Measurements from ENCODE around the gene LGR6.
"Not testable (repeated sequence)": the region's sequence is repeated elsewhere in the genome, so short reads cannot be mapped to it uniquely, and the experiment has no call there.

LGR6 gene

DNA sequence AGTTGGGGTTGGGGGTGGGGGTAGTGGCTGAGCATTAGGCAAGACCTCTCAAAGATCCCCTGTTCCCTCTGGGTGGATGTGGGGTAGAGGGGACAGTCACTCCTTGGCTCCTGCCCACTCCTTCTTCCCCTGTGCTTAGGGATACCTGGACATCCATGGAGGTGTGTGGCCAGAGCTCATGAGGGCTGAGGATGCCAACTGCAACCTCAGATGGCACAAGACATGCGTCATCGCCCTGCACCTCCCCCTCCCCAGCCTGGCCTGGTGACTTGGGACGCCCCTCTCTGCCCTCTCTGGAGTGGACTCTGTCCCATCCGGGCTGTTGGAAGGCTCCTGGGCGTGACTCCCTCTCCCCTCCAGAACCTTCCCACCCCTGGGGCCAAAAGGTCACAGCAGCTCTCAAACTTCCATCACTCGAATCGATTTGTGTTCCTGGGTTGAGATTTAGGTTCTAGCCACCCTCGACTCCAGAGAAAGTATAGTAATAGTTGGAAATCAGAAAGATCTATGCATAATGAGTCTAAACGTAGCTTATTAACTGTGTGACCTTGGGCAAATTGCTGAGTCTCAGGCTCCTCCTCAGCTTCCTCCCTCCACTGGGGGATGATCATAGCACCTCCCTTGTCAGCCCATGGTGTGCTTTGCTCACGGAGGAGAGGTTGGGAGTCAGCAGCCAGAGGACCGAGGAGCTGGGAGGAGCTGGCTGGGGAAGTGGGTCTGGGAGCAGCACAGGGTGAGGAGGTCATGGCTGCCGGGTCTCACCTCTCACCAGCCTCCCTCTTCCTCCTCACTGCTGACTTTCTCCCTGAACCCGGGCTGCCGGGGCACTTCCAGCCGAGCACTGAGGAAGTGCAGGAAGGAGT is 30.9 kb upstream of the LGR6 start:
- H3K27me3 ChIP-seq (ENCODE audit: control insufficient read depth, insufficient read depth, low read length) = no peaks in the 10 kb centered on the region
- H3K27ac ChIP-seq (ENCODE audit: low read depth, low read length) = no peak overlapping the region
- H3K36me3 ChIP-seq (ENCODE audit: control insufficient read depth, insufficient read depth, low read length) = no peaks in the 10 kb centered on the region
- H3K4me3 ChIP-seq (ENCODE audit: low read length) = no peak overlapping the region
- no peaks in the 10 kb centered on the region for H3K4me1 ChIP-seq (ENCODE audit: control insufficient read depth, insufficient read depth, low read length)
- no peak overlapping the region for H3K9ac ChIP-seq (ENCODE audit: low read length)

DNA sequence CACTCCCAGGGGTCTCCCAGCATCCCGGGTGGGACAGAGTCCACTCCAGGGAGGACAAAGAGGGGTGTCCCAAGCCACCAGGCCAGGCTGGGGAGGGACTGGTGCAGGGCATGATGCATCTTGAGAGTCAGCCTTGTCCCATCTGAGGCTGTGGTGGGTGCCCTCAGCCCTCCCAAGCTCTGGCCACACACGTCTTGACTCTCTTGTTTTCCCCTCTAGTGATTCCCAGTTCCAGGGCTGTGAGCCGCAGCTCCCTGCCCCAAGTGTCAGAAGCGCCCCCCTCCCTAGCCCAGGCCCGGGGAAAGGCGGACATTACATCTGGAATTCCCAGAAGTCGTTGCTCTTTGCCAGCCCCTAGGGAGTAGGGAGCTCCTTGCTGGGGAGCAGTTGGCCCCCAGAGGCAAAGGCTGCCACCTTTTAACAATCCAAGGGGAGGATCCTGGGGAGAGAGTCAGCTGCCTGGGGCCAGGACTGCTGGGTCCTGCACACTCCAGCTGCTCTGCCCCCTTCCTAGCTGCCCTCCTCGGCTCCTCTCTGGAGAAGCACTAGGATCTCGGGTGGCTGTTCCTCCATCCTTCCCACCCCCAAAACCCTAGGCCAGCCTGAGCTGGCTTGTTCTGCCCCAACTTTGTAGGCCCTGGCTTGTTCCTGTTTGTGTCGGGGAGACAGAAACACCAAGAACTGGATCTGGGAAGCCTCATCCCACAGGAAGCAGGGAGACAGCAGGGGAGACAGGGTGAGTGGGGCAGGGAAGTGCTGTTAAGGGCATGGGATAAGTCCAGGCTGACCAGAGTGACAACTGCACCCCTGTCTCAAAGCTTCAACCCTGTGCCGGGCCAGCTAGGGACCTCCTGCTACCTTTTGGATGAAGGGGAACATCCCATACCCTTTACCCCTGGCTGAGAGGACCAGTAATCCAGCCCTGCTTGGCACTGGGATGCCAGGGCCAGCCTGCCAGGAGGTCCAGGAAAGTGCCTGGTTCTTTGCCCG is 30.0 kb upstream of the LGR6 start:
- H3K4me3 ChIP-seq (ENCODE audit: low read length) = no peak overlapping the region
- H3K36me3 ChIP-seq (ENCODE audit: control insufficient read depth, insufficient read depth, low read length) = no peaks in the 10 kb centered on the region
- H3K27ac ChIP-seq (ENCODE audit: low read depth, low read length) = no peak overlapping the region
- H3K27me3 ChIP-seq (ENCODE audit: control insufficient read depth, insufficient read depth, low read length) = no peaks in the 10 kb centered on the region
- no peaks in the 10 kb centered on the region for H3K4me1 ChIP-seq (ENCODE audit: control insufficient read depth, insufficient read depth, low read length)
- H3K9ac ChIP-seq (ENCODE audit: low read length) = no peak overlapping the region

DNA sequence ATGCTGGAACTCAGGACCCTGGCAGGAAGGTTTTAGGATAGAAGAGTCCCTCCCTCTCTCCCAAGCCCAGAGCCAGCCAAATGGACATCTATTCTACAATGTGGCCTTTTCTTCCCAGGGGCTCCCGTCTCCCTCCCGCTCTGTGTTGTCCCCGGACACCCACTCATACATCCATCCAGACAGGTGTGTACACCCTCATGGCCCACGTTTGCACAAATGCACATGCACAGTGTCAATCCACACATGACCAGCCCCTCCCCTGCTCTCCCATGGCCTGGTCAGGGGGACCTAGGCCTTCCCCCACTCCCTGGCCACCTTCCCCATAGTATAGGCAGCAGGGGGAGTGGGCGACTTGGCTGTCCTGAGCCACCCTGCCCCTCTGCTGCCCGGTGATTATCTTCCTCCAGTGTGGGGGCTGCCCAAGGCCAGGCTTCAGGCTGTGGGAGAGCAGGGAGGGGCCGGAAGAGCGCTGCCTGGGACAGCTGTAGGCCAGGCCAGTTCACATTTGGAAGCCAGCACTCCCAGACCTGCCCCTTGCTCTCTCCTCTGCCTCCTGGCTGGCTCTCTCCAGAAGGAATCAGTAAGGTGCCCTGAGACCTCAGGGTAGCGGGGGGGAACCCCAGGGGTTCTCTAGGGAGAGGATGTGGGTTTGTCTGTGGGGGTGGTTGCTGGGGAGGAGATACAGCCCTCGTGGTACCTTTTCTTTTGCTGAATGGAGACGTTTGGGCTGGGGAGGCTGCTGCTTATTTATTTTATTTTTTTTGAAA is 29.1 kb upstream of the LGR6 start:
- Histone ChIP-seq H3K27ac (ENCODE audit: low read depth, low read length) (no peak overlapping the region), H3K4me3 (ENCODE audit: low read length) (no peak overlapping the region), H3K27me3 (ENCODE audit: control insufficient read depth, insufficient read depth, low read length) (no peaks in the 10 kb centered on the region), H3K9ac (ENCODE audit: low read length) (no peak overlapping the region), H3K36me3 (ENCODE audit: control insufficient read depth, insufficient read depth, low read length) (no peaks in the 10 kb centered on the region), H3K4me1 (ENCODE audit: control insufficient read depth, insufficient read depth, low read length) (no peaks in the 10 kb centered on the region)

DNA sequence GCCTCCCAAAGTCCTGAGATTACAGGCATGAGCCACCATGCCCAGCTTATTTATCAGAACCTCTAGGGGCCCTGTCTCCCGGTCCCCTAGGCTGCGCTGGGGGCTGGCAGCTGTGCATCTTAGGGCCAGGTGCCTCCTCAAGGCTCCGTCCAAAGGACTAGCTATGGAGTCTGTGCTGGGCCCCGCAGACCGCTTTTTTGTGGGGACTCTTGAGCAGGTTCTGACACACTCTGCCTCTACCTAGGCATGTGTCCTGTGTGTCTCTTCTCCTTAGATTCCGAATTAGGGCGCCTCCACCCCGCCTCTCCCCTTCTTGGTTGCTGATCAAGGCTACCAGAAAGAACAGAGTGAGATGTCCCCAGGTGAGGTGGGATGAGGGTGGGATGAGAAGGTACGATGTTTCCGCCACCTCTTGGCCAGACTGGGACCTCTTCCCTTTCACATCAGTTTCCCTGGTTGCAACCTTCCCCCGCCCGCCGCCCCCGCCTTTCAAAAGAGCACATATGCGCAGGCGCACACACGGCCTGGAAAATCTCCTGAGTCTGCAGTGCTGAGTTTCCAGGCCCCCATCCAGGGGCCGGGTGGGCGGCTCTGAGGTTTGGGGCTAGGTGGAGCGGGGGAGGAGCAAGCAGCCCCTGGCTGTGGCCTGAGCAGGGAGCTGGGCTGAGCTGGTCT is 28.2 kb upstream of the LGR6 start:
- Histone ChIP-seq H3K9ac (ENCODE audit: low read length) (no peak overlapping the region), H3K4me3 (ENCODE audit: low read length) (no peak overlapping the region), H3K27me3 (ENCODE audit: control insufficient read depth, insufficient read depth, low read length) (no peaks in the 10 kb centered on the region), H3K36me3 (ENCODE audit: control insufficient read depth, insufficient read depth, low read length) (no peaks in the 10 kb centered on the region), H3K4me1 (ENCODE audit: control insufficient read depth, insufficient read depth, low read length) (no peaks in the 10 kb centered on the region), H3K27ac (ENCODE audit: low read depth, low read length) (no peak overlapping the region)

DNA sequence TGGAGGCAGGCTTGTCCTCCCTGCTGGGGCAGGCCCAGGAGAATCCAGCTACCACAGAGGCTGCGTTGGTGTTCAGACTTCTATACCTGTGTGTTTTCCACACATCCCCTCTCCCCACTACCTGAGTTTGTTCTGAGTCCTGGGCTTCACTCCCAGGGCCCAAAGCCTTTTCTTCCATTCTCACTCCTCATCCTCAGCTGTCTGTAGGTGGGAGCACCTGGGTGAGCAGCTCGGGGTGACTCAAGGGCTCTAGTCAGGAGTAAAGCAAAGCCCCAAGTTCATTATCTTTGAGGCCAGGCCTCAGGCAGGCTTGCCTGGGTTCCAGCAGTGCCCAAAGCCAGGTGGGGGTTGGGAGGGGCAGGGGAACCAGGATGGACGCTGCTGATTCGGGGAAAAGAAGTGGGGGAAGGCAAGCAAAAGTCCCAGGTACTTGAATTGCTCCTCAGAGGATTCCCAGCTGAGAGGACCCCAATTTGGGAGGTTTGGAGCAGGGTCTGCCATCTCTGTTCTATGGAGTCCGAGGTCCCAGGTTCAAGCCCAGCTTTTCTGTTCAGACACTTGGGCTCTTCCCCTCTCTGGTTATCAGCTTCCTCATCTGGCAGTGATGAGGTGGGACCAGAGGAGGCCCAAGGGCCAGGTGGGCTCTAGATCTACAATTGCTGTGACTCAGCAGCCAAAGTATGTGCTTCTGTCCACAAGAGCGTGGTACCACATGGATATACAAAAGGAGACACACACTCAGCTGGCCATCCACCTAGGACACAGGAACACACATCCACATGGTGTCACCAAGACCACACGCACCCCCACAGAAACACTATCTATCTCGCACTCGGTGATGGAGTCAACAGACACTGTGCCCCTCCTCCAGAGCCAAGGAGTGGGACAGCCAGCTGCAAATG is 27.4 kb upstream of the LGR6 start:
- H3K4me3 ChIP-seq (ENCODE audit: low read length) = no peak overlapping the region
- no peaks in the 10 kb centered on the region for H3K36me3 ChIP-seq (ENCODE audit: control insufficient read depth, insufficient read depth, low read length)
- H3K27ac ChIP-seq (ENCODE audit: low read depth, low read length) = no peak overlapping the region
- no peak overlapping the region for H3K9ac ChIP-seq (ENCODE audit: low read length)
- no peaks in the 10 kb centered on the region for H3K4me1 ChIP-seq (ENCODE audit: control insufficient read depth, insufficient read depth, low read length)
- no peaks in the 10 kb centered on the region for H3K27me3 ChIP-seq (ENCODE audit: control insufficient read depth, insufficient read depth, low read length)

DNA sequence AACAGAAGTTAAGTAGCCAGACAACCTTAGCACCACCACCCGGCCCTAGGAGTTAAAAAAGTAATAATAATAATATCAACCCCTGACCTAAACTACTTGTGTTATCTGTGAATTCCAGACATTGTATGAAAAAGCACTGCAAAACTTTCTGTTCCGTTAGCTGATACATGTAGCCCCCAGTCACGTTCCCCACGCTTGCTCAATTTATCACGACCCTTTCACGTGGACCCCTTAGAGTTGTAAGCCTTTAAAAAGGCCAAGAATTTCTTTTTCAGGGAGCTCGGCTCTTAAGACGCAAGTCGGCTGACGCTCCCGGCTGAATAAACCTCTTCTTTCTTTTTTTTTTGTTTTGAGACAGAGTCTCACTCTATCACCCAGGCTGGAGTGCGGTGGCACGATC is 26.5 kb upstream of the LGR6 start:
- not testable (repeated sequence) for H3K36me3 ChIP-seq (ENCODE audit: control insufficient read depth, insufficient read depth, low read length); H3K4me3 ChIP-seq (ENCODE audit: low read length); H3K4me1 ChIP-seq (ENCODE audit: control insufficient read depth, insufficient read depth, low read length); H3K27ac ChIP-seq (ENCODE audit: low read depth, low read length); H3K9ac ChIP-seq (ENCODE audit: low read length); H3K27me3 ChIP-seq (ENCODE audit: control insufficient read depth, insufficient read depth, low read length)

DNA sequence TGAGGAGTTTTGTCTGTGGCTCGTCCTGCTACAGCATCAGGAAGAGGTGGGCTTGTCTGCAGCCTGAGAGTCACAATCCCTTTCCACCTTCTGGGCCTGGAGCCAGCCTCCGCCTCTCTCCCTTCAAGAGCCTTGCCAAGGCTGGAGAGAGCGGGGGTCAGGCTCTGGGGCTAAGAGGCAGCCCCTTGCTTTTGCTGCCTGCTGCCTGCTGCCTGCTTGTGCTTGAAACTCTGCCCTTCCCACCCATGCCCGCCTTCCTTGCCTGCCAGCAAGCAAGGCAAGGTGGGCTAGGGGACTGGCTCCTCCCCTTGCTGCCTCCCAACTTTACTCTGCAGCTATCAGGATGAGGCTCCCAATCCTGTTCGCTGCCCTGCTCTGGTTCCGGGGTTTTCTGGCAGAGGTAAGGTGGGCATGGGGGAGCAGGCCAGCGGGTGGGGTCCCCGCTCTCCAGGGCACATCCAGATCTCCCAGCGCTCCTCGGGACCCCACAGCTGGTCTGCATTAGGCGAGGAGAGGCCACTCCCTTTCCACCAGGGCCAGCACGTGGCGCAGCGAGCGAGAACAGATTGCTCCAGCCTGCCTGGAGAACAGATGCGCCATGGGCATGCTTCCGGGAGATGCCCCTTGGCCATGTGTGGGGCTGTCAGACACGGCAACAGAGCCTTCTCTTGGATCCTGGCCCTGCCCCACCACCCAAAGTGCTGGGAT is 25.7 kb upstream of the LGR6 start:
- no peak overlapping the region for H3K9ac ChIP-seq (ENCODE audit: low read length)
- H3K4me1 ChIP-seq (ENCODE audit: control insufficient read depth, insufficient read depth, low read length) = no peaks in the 10 kb centered on the region
- no peak overlapping the region for H3K4me3 ChIP-seq (ENCODE audit: low read length)
- H3K27ac ChIP-seq (ENCODE audit: low read depth, low read length) = no peak overlapping the region
- H3K27me3 ChIP-seq (ENCODE audit: control insufficient read depth, insufficient read depth, low read length) = no peaks in the 10 kb centered on the region
- H3K36me3 ChIP-seq (ENCODE audit: control insufficient read depth, insufficient read depth, low read length) = no peaks in the 10 kb centered on the region

DNA sequence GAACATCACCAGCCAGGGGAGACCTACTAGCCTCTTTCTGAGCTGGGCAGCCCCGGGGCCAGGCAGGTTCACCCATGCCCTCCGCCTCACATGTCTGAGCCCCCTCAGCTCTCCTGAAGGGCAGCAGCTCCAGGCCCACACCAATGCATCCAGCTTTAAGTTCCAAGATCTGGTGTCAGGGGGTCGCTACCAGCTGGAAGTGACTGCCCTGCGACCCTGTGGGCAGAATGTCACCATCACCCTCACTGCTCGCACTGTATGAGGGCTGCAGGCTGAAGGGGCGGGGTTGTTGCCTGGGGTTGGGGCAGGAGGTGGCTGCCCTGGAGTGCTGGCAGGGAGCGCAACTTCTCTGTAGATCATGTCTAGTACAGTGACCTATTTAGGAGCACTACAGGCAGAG is 24.7 kb upstream of the LGR6 start:
- no peaks in the 10 kb centered on the region for H3K36me3 ChIP-seq (ENCODE audit: control insufficient read depth, insufficient read depth, low read length)
- no peak overlapping the region for H3K4me3 ChIP-seq (ENCODE audit: low read length)
- no peaks in the 10 kb centered on the region for H3K27me3 ChIP-seq (ENCODE audit: control insufficient read depth, insufficient read depth, low read length)
- no peak overlapping the region for H3K27ac ChIP-seq (ENCODE audit: low read depth, low read length)
- no peaks in the 10 kb centered on the region for H3K4me1 ChIP-seq (ENCODE audit: control insufficient read depth, insufficient read depth, low read length)
- no peak overlapping the region for H3K9ac ChIP-seq (ENCODE audit: low read length)

DNA sequence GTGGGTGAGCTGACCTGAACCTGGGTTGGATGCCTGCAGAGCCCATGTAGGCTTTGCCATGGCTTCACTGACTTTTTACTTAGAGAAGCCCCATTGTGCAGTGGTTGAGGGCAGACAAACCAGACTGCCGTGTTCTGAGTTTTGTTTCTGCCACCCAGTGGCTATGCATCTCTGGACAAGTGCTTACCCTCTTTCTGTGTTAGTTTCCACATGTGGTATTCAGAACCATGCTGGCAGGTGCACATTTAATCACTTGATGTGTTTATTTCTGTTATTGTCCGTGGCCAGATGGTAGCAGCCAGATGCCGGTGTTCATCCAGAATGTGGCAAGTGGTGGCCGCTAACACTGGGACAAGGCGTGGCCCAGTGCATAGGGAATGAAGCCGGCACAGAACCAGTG is 22.9 kb upstream of the LGR6 start:
- Histone ChIP-seq H3K4me1 (ENCODE audit: control insufficient read depth, insufficient read depth, low read length) (no peaks in the 10 kb centered on the region), H3K27ac (ENCODE audit: low read depth, low read length) (no peak overlapping the region), H3K27me3 (ENCODE audit: control insufficient read depth, insufficient read depth, low read length) (no peaks in the 10 kb centered on the region), H3K36me3 (ENCODE audit: control insufficient read depth, insufficient read depth, low read length) (no peaks in the 10 kb centered on the region), H3K4me3 (ENCODE audit: low read length) (no peak overlapping the region), H3K9ac (ENCODE audit: low read length) (no peak overlapping the region)

DNA sequence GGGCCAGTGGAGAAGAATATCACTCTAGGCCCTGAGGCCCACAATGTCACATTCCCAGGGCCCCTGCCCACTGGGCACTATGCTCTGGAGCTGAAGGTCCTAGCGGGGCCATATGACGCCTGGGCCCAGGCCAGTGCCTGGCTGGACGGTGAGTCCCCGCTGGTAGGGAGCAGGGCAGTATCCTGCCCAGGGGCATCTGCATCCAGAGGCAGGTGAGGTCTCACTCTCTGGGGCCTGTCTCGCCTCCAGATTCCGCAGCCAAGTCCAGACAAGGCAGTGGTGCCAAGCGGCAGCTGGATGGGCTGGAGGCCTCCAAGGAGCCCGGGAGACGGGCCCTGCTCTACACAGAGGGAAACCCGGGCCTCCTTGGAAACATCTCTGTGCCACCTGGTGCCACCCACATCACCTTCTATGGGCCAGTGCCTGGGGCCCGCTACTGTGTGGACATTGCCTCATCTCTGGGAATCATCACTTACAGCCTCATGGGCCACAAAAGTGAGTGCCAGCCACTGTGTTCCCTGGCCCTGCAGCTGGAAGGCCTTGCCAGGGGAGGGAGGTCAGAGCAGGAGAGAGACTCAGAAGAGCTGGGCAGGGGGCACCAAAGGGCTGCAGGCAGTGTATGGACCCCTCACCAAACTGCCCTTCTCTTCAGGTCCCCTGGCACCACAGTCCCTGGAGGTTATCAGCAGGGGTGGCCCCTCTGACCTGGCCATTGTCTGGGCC is 22.1 kb upstream of the LGR6 start:
- Histone ChIP-seq H3K4me1 (ENCODE audit: control insufficient read depth, insufficient read depth, low read length) (no peaks in the 10 kb centered on the region), H3K4me3 (ENCODE audit: low read length) (no peak overlapping the region), H3K9ac (ENCODE audit: low read length) (no peak overlapping the region), H3K27me3 (ENCODE audit: control insufficient read depth, insufficient read depth, low read length) (no peaks in the 10 kb centered on the region), H3K36me3 (ENCODE audit: control insufficient read depth, insufficient read depth, low read length) (no peaks in the 10 kb centered on the region), H3K27ac (ENCODE audit: low read depth, low read length) (no peak overlapping the region)
